GM12864 (cell line): Measurements from ENCODE around the gene TRRAP.

Experiments
- DNase-seq: peaks from one replicate; pipeline ENCODE4 v3.0.0-alpha.2; 2011; ENCODE audit warnings: low read depth
- H3K4me3 ChIP-seq: 2 replicates; pipeline ENCODE4 v1.5.1; 2011; ENCODE audit warnings: mild to moderate bottlenecking, low read depth, low read length, control low read depth
- TF ChIP-seq, protein P1 (sequence below): IDR thresholded peaks from 2 replicates; pipeline ENCODE4 v1.5.1; 2011; ENCODE audit warnings: low read depth, mild to moderate bottlenecking, moderate library complexity, low read length, control low read depth, inconsistent platforms; ENCODE audit errors: missing control alignments

TRRAP gene

DNA sequence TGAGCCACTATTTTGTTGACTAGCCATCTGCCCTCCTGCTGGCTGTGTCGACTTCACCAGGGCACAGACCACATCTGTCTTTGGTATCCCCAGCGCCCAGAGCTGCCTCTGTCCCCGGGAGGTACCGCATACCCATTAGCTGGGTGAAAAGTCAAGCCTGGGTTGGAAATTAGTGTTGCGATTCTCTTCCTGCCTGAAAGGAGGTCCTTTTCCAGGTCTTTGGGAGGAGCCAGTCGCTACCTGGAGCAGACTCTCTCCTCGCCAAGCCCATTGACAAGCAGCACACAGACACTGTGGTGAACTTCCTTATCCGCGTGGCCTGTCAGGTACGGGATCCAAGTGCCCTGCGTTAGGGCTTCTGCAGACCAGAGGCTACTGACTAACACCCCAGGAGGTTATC lies 79.4 kb downstream of the TRRAP start:
- TF ChIP-seq, protein P1, sequence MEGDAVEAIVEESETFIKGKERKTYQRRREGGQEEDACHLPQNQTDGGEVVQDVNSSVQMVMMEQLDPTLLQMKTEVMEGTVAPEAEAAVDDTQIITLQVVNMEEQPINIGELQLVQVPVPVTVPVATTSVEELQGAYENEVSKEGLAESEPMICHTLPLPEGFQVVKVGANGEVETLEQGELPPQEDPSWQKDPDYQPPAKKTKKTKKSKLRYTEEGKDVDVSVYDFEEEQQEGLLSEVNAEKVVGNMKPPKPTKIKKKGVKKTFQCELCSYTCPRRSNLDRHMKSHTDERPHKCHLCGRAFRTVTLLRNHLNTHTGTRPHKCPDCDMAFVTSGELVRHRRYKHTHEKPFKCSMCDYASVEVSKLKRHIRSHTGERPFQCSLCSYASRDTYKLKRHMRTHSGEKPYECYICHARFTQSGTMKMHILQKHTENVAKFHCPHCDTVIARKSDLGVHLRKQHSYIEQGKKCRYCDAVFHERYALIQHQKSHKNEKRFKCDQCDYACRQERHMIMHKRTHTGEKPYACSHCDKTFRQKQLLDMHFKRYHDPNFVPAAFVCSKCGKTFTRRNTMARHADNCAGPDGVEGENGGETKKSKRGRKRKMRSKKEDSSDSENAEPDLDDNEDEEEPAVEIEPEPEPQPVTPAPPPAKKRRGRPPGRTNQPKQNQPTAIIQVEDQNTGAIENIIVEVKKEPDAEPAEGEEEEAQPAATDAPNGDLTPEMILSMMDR, result no peak
- no peak for DNase-seq
- no peak overlapping the region for H3K4me3 ChIP-seq

DNA sequence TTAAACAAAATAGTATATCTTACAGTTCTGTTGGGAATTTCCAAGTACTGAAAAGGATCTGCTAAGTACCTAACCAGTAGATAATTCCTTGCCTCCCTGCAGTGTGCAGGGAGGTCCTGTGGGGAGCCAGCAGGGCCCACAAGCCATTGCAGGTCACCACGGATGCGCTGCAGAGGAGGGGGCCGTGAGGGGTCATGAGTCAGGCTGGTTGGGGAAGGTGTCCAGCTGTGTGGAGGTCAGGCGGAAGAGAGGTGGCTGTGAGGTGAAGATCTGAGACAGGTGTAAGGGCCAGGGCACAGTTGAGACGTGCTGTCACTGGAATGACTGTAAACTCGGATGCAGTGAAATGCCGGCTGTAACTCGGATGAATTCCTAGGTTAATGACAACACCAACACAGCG lies 80.6 kb downstream of the TRRAP start:
- H3K4me3 ChIP-seq, result no peak overlapping the region
- no peak for DNase-seq
- TF ChIP-seq, protein P1, result no peak

DNA sequence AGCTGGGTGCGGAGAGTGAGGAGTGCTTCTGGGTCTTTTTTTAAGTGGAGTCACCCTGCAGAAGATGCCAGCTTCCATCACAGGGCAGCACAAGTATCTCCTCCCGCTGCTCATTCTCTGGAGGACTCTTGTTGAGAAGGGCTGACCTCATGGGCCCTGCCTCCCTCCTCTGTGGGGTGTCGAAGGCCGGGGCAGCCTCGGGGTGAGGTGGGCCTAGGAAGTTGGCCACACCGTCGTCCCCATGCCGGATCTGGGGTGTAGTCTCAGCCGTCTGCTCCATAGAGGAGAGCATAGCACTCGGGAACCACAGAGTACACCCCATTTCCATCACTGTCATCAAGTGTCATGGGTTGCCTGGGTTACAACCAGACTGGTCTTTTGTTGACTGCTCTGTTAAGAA lies 85.0 kb downstream of the TRRAP start:
- TF ChIP-seq, protein P1, result no peak
- H3K4me3 ChIP-seq, result no peak overlapping the region
- DNase-seq, result no peak

DNA sequence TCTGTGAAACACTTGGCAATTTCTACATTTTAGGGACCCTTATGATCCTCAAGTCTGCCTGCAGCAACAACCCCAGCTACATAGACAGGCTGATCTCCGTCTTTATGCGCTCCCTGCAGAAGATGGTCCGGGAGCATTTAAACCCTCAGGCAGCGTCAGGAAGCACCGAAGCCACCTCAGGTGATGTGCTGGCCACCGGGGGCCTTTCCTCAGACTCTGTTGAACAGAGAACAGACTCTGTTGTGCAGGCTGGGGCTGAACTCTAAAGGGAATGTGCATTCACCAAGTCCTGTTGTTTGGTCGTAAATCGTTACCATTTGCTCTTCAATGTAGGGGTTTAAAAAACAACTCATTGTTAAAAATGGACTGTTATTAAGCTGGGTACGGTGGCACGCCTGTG lies 86.3 kb downstream of the TRRAP start:
- TF ChIP-seq, protein P1, result no peak
- no peak overlapping the region for H3K4me3 ChIP-seq
- DNase-seq, result no peak

DNA sequence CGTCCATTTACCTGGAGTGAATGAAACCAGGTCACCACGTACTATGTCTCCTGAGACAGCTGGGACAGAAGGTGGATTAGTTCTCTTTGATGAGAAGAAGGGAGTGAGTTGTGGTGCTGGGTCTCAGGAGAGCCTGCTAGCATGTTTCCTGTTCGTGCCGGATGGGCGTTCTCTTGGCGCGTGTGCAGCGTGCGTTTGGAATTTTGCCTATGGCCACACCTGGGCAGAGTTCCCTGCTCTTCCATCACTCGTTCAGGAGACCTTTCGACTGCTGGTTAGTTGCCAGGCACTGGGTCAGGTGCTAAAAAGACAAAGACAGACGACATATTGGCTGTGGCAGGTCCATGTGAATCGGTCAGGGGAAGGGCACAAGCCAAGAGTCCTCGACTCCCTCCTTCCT lies 90.3 kb downstream of the TRRAP start:
- DNase-seq, result no peak
- no peak overlapping the region for H3K4me3 ChIP-seq
- TF ChIP-seq, protein P1, result no peak

DNA sequence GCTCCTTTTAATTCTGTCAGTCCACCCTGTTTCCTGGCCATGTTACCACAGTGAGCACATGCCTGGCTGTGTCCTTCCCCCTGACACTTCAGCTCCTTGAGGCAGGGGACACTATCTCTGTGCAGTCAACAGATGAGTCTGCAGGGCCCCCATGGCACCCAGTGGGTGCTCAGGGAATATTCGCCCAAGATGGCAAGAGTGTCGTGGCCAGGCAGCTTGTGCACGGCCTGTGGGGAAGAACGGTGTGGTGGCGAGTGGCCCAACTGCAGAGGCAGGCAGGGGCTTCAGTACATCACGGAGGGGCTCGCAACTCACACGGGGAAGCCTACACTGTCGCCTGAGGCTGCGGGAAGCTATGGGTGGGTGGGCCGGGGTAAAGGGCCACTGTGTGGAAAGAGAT lies 91.1 kb downstream of the TRRAP start:
- TF ChIP-seq, protein P1, result no peak
- no peak overlapping the region for H3K4me3 ChIP-seq
- no peak for DNase-seq

DNA sequence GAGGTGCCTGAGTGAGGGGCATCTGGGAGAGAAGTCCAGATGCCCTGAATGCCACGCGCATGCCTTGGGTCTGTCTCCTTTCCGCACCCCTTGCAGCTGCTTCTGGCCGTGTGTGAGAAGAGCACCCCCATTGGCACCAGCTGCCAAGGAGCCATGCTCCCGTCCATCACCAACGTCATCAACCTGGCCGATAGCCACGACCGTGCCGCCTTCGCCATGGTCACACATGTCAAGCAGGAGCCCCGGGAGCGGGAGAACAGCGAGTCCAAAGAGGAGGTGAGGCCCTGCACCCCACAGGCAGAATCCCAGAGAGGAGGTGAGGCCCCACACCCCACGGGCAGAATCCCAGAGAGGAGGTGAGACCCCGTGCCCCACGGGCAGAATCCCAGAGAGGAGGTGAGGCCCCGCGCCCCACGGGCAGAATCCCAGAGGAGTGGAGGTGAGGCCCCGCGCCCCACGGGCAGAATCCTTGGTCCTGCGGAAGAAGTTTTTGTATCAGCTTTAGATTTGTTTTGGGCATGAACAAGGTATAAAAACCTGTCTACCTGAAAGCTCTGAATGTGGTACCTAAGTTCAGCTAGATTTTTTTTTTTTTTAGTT lies 91.8 kb downstream of the TRRAP start:
- no peak for DNase-seq
- TF ChIP-seq, protein P1, result no peak
- no peak overlapping the region for H3K4me3 ChIP-seq
